Peyer's patch (tissue), 4 donors: Measurements from ENCODE around the gene MBTPS1.

ENCODE experiments used
- CTCF ChIP-seq, 6 experiments: fragments of 450-650 bp in 4 of 6; fragments of 200-600 bp in 2 of 6; sonication (generic) in 1 of 6; IDR thresholded peaks; one replicate each; pipeline ENCODE4 v1.5.1; 2017 to 2019; ENCODE audit warnings: antibody characterized with exemption in 6 of 6, mild to moderate bottlenecking in 3 of 6, moderate library complexity in 1 of 6
- POLR2A ChIP-seq, 2 donors: fragments of 450-650 bp; IDR thresholded peaks; one replicate each; pipeline ENCODE4 v1.5.1; 2017; ENCODE audit warnings: antibody characterized with exemption in 2 of 2, mild to moderate bottlenecking in 2 of 2, moderate library complexity in 2 of 2

- TF ChIP-seq CTCF (IDR thresholded peaks at IDR 0.05) (no peak), POLR2A (IDR thresholded peaks at IDR 0.05) (no peak)
Observed at GRCh38 chr16:84161037-84161436, 44.3 kb upstream of the MBTPS1 start.
